SK-N-MC (cell line): ENCODE results near the gene FGF18.

Experiments
- DNase-seq: peaks from one replicate; pipeline ENCODE4 v3.0.0-alpha.2; 2011; ENCODE audit warnings: low read depth, low spot score
- H3K27ac ChIP-seq: fragments of 200-600 bp; sonication (generic); 2 replicates; pipeline ENCODE4 v1.5.1; 2016; ENCODE audit warnings: mixed run types
- H3K36me3 ChIP-seq: fragments of 200-600 bp; sonication (generic); 2 replicates; pipeline ENCODE4 v1.6.1; 2017; ENCODE audit warnings: antibody characterized with exemption, low read length, mixed read lengths; ENCODE audit not compliant: insufficient read depth
- H3K4me3 ChIP-seq: fragments of 200-600 bp; sonication (generic); 2 replicates; pipeline ENCODE4 v1.5.1; 2016
- H3K9ac ChIP-seq: fragments of 200-600 bp; sonication (generic); 2 replicates; pipeline ENCODE4 v1.8.0; 2017; ENCODE audit warnings: mixed run types, mixed read lengths; ENCODE audit not compliant: insufficient read length
- H3K9me3 ChIP-seq: fragments of 200-600 bp; sonication (generic); 2 replicates; pipeline ENCODE4 v1.6.1; 2017; ENCODE audit warnings: low read depth, mild to moderate bottlenecking, antibody characterized with exemption, low read length, moderate library complexity, mixed read lengths
- EZH2 ChIP-seq: fragments of 200-600 bp; sonication (generic); IDR thresholded peaks from one replicate; pipeline ENCODE4 v1.6.1; 2017; ENCODE audit warnings: antibody characterized with exemption
- FOXP2 ChIP-seq: optimal IDR thresholded peaks from 2 replicates; pipeline ENCODE3; 2011; ENCODE audit warnings: mild to moderate bottlenecking, moderate library complexity; ENCODE audit not compliant: insufficient read depth; ENCODE audit errors: extremely low read length, control extremely low read depth
- POLR2AphosphoS5 ChIP-seq: IDR thresholded peaks from 2 replicates; pipeline ENCODE4 v1.6.1; 2012; ENCODE audit warnings: mild to moderate bottlenecking, low read depth, low read length, borderline replicate concordance

Gene FGF18

DNA sequence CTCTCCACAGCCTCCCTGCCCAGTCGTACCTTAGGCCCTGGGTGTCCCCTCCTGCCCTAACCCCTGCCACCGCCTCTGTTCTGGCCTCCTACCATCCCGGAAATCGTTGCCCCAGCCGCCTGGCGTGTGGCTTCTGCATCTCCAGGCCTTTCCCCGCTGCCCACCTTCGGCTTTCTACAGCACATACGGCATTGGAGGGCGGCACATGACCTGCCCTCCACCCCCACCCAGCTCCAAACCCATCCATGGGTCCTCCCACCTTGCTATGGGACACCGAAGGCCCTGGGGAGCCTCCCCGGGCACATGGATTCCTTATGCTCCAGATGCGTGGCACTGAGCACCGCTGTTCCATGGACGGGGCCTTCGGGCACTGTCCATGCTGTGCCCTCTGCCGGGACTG is 32.0 kb downstream of the FGF18 start:
- no peak for TF ChIP-seq FOXP2
- TF ChIP-seq POLR2AphosphoS5 = no peak
- no peak for TF ChIP-seq EZH2
- Histone ChIP-seq H3K9me3 (no peaks in the 10 kb centered on the region), H3K4me3 (no peak overlapping the region), H3K27ac (no peak overlapping the region), H3K36me3 (no peaks in the 10 kb centered on the region), H3K9ac (no peak overlapping the region)
- no peak for DNase-seq

GRCh38 chr5:171453056-171453725 is 33.7 kb downstream of the FGF18 start:
- Histone ChIP-seq H3K36me3 (no peaks in the 10 kb centered on the region), H3K27ac (no peak overlapping the region), H3K9ac (no peak overlapping the region), H3K4me3 (no peak overlapping the region), H3K9me3 (no peaks in the 10 kb centered on the region)
- TF ChIP-seq POLR2AphosphoS5 = no peak
- no peak for TF ChIP-seq EZH2
- TF ChIP-seq FOXP2 = no peak
- no peak for DNase-seq

- DNase-seq = no peak
- TF ChIP-seq EZH2 (no peak), FOXP2 (no peak), POLR2AphosphoS5 (no peak)
- Histone ChIP-seq H3K9me3 (no peaks in the 10 kb centered on the region), H3K27ac (no peak overlapping the region), H3K36me3 (no peaks in the 10 kb centered on the region), H3K4me3 (no peak overlapping the region), H3K9ac (no peak overlapping the region)
Measured at GRCh38 chr5:171453988-171454387, 34.5 kb downstream of the FGF18 start.

- TF ChIP-seq POLR2AphosphoS5 (no peak), FOXP2 (no peak), EZH2 (no peak)
- H3K9ac ChIP-seq = no peak overlapping the region
- no peak overlapping the region for H3K4me3 ChIP-seq
- H3K36me3 ChIP-seq = no peaks in the 10 kb centered on the region
- no peak overlapping the region for H3K27ac ChIP-seq
- DNase-seq = no peak
- H3K9me3 ChIP-seq = no peaks in the 10 kb centered on the region
Measured at GRCh38 chr5:171454549-171454948, 35.1 kb downstream of the FGF18 start.

GRCh38 chr5:171455522-171455921 is 36.1 kb downstream of the FGF18 start:
- Histone ChIP-seq H3K36me3 (no peaks in the 10 kb centered on the region), H3K4me3 (no peak overlapping the region), H3K9me3 (no peaks in the 10 kb centered on the region), H3K9ac (no peak overlapping the region), H3K27ac (no peak overlapping the region)
- DNase-seq = no peak
- TF ChIP-seq POLR2AphosphoS5 = no peak
- no peak for TF ChIP-seq FOXP2
- TF ChIP-seq EZH2 = no peak

- TF ChIP-seq EZH2 (no peak), POLR2AphosphoS5 (no peak), FOXP2 (no peak)
- H3K27ac ChIP-seq = no peak overlapping the region
- H3K4me3 ChIP-seq = no peak overlapping the region
- H3K9me3 ChIP-seq = no peaks in the 10 kb centered on the region
- no peaks in the 10 kb centered on the region for H3K36me3 ChIP-seq
- H3K9ac ChIP-seq = no peak overlapping the region
- no peak for DNase-seq
Measured at GRCh38 chr5:171457208-171457981, 37.9 kb downstream of the FGF18 start.

- Histone ChIP-seq H3K27ac (no peak overlapping the region), H3K4me3 (no peak overlapping the region), H3K9me3 (no peaks in the 10 kb centered on the region), H3K9ac (no peak overlapping the region), H3K36me3 (no peaks in the 10 kb centered on the region)
- no peak for TF ChIP-seq POLR2AphosphoS5
- no peak for TF ChIP-seq FOXP2
- no peak for TF ChIP-seq EZH2
- no peak for DNase-seq
Measured at GRCh38 chr5:171459839-171460238, 40.4 kb downstream of the FGF18 start.

DNA sequence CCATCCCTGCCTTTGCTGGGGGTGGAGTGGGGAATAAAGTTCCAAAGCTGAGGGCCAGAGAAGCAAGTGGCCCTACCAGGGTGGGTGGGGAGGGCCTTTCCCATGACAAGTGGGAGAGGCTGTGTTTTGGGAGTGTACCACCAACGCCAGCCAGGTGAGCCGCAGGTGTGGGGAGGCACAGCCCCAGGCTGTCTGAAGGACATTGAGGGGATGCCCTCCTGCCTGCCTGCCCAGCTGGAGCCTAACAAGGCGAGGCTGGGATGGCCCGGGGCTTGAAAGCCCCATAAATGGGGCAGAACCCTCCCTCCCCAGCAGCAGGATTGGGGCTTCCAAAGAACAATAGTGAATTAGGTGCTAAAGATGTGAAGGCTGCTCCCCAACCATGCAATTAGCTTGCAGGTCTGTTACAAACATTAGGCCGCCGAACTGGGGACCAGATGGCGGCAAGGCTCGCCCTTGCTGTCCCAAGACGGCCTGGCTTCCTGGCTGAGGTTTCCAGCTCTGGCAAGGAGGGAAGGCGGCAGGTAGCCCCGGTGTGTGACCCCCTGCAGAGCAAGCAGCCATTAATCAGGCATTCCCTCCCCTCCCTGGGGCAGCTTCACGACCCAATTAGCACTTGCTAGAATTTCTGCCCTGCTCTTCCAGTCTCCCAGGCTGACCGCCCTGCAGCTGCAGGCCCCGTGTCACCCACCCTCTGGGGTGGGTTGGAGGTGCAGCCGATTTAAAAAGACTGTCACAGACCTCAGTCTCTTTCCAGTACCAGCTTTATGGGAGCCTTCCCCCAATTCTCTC is 42.9 kb downstream of the FGF18 start:
- TF ChIP-seq EZH2 (no peak), FOXP2 (no peak), POLR2AphosphoS5 (no peak)
- DNase-seq = no peak
- no peak overlapping the region for H3K4me3 ChIP-seq

More for the DNA sequence above, 42.9 kb downstream of the FGF18 start:
- H3K27ac ChIP-seq = no peak overlapping the region
- no peaks in the 10 kb centered on the region for H3K9me3 ChIP-seq
- no peaks in the 10 kb centered on the region for H3K36me3 ChIP-seq
- no peak overlapping the region for H3K9ac ChIP-seq
